ENCODE measurements around the gene ITGB1.

The ITGB1 gene

GRCh38 chr10:32865170-32865569 lies 92.9 kb downstream of the ITGB1 start:
- DNase-seq, result no peak

GRCh38 chr10:32854435-32854834 lies 103.6 kb downstream of the ITGB1 start:
- DNase-seq, result no peak

GRCh38 chr10:32851301-32851700 lies 106.7 kb downstream of the ITGB1 start:
- no peak for DNase-seq

Measured in bone marrow (tissue), 2 donors.